HFFc6 (cell line): ENCODE results near the gene SRRM2. TPM values are rescaled to one million over a fixed set of nuclear protein-coding genes. Genes with fewer than 3 reads are reported as not detected.

Experiments
- DNase-seq: peaks from one replicate; pipeline ENCODE4 v3.0.0-alpha.2; 2018
- H3K27ac Mint-ChIP-seq: 2 replicates; pipeline ENCODE4 v1.8.0; 2020; ENCODE audit warnings: mild to moderate bottlenecking, mixed read lengths
- H3K27me3 Mint-ChIP-seq: 2 replicates; pipeline ENCODE4 v1.8.0; 2021; ENCODE audit warnings: mild to moderate bottlenecking, moderate library complexity, mixed read lengths; ENCODE audit not compliant: insufficient read depth
- H3K36me3 Mint-ChIP-seq: 2 replicates; pipeline ENCODE4 v1.8.0; 2021; ENCODE audit warnings: low read depth, mixed read lengths
- H3K4me1 Mint-ChIP-seq: 2 replicates; pipeline ENCODE4 v1.8.0; 2020; ENCODE audit warnings: low read depth, mixed read lengths
- H3K4me3 Mint-ChIP-seq: 2 replicates; pipeline ENCODE4 v1.8.0; 2020; ENCODE audit warnings: mild to moderate bottlenecking, moderate library complexity, mixed read lengths
- H3K9me3 Mint-ChIP-seq: 2 replicates; pipeline ENCODE4 v1.8.0; 2020; ENCODE audit warnings: mild to moderate bottlenecking, mixed read lengths
- total RNA-seq, 6 experiments: library from RNA; stranded (reverse); fragmentation: NEBNext Ultra II Directional; extraction: Animal tissue kit (Norgen Biotek cat#: 25700); gene quantifications; 2 replicates in 1 of 6; 3 replicates in 5 of 6; pipeline ENCODE4 v1.2.3, GENCODE V29; 2021
- TF ChIP-seq, protein P1 (sequence below): fragments of 200-600 bp; sonication (generic); IDR thresholded peaks from 2 replicates; pipeline ENCODE4 v1.5.0; 2021; ENCODE audit warnings: antibody characterized with exemption, mild to moderate bottlenecking

Gene SRRM2
- total RNA-seq, 6 experiments from 2014 or later, result 223 to 317 (median 269) TPM

DNA sequence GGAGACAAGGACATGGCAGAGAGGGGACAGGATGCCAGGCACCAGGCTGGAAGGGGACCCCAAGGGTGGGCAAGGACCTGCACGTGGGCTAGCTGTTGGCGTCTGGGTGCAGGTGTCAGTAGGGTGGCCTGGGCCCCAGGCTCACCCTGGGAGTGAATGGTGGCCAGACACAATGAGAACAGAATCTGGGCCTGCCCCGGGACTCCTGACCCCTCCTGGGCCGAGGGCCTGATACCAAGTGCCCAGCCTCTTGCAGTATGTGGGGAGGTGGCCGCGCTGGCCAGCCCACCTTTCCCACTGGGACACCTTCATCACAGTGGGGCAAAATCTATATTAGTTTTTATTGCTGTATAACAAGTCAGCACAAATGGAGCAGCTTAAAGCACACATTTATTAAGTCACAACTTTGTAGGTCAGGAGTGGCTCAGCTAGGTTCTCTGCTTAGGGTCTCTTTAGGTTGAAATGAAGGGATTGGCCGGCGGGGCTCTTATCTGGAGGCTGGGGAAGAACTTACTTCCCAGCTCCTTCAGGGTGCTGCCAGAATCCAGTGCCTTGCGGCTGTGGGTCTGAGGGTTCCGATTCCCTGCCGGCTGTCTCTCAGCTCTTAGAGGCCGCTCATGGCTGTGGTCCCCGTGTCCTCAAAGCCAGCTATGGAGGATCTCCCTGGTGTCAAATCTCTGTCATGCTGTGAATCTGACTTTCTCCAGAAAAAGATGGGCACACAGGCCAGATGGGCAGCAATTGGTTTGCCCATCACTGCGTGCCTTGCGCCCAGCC, 31.3 kb downstream of the SRRM2 start:
- Mint-ChIP-seq H3K9me3 (no peaks in the 10 kb centered on the region), H3K36me3 (no peaks in the 10 kb centered on the region), H3K4me1 (no peaks in the 10 kb centered on the region), H3K27ac (no peak overlapping the region), H3K4me3 (no peak overlapping the region), H3K27me3 (peaks cover 21% of the 10 kb centered on the region)
- TF ChIP-seq, protein P1, sequence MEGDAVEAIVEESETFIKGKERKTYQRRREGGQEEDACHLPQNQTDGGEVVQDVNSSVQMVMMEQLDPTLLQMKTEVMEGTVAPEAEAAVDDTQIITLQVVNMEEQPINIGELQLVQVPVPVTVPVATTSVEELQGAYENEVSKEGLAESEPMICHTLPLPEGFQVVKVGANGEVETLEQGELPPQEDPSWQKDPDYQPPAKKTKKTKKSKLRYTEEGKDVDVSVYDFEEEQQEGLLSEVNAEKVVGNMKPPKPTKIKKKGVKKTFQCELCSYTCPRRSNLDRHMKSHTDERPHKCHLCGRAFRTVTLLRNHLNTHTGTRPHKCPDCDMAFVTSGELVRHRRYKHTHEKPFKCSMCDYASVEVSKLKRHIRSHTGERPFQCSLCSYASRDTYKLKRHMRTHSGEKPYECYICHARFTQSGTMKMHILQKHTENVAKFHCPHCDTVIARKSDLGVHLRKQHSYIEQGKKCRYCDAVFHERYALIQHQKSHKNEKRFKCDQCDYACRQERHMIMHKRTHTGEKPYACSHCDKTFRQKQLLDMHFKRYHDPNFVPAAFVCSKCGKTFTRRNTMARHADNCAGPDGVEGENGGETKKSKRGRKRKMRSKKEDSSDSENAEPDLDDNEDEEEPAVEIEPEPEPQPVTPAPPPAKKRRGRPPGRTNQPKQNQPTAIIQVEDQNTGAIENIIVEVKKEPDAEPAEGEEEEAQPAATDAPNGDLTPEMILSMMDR, result no peak
- no peak for DNase-seq

GRCh38 chr16:2784358-2785100, 32.1 kb downstream of the SRRM2 start:
- TF ChIP-seq, protein P1, result no peak

DNA sequence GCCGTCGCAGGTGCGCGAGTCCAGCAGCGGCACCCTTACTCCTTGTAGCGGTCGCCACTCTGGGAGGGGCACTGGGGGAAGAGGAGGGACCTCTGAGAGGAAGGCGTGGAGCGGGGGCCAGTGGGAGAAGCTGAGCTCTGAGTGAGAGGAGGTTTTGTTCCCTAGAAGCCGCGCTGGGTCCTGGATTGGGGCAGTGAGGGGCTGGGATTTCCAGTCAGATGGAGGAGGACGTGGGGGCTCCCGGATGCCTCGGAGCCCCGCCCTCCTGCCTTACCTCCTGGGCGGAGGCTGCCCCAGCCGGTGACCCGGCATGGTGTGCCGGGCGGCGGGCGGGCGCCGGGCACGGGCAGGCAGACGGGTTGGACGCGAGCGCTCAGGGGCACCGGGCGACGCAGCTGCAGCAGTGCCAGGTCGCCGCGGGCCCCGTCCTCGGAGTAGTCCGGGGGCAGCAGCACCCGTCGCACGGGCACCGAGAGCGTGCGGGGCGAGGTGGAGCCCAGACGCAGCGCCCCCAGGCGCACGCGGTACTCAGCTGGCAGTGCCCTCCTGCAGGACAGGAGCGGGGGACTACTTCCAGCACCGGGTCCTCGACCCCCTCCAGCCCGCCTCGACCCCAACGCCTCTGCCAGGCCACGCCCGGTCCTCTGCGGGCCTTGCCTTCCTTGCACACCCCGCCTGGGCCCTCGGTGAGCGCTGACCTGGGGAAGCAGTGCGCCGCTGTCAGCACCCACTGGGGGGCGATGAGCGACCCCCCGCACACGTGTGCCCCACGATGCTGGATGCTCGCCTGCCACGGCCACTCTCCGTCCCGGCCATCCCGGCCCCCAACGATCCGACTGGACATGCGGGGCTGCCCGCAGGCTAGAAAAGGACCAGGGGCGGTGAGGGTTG, 32.9 kb downstream of the SRRM2 start:
- Mint-ChIP-seq H3K27me3 (peaks cover 33% of the 10 kb centered on the region), H3K27ac (no peak overlapping the region), H3K4me3 (no peak overlapping the region), H3K4me1 (no peaks in the 10 kb centered on the region), H3K36me3 (no peaks in the 10 kb centered on the region), H3K9me3 (no peaks in the 10 kb centered on the region)
- no peak for DNase-seq
- TF ChIP-seq, protein P1, result peak; percentile 35

More at GRCh38 chr16:2784358-2785100, 32.1 kb downstream of the SRRM2 start:
- H3K27ac Mint-ChIP-seq, result no peak overlapping the region
- peaks cover 27% of the 10 kb centered on the region for H3K27me3 Mint-ChIP-seq
- DNase-seq, result no peak
- H3K4me1 Mint-ChIP-seq, result no peaks in the 10 kb centered on the region
- no peaks in the 10 kb centered on the region for H3K36me3 Mint-ChIP-seq
- no peaks in the 10 kb centered on the region for H3K9me3 Mint-ChIP-seq
- no peak overlapping the region for H3K4me3 Mint-ChIP-seq

- Mint-ChIP-seq H3K4me3 (no peak overlapping the region), H3K9me3 (no peaks in the 10 kb centered on the region), H3K27me3 (peaks cover 42% of the 10 kb centered on the region), H3K4me1 (no peaks in the 10 kb centered on the region), H3K36me3 (no peaks in the 10 kb centered on the region), H3K27ac (no peak overlapping the region)
- TF ChIP-seq, protein P1, result no peak
- DNase-seq, result no peak
Measured at GRCh38 chr16:2786061-2786825, 33.8 kb downstream of the SRRM2 start.

DNA sequence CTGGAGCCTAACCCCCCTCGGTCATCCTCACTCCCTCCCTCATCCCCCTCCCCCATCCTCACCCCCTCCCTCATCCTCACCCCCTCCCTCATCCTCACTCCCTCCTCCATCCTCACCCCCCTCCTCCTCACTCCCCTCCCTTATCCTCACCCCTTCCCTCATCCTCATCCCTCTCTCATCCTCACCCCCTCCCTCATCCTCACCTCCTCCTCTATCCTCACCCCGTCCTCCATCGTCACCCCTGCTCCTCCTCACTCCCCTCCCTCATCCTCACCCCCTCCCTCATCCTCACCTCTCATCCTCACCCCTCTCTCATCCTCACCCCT, 34.4 kb downstream of the SRRM2 start:
- no peaks in the 10 kb centered on the region for H3K36me3 Mint-ChIP-seq
- DNase-seq, result no peak
- H3K27ac Mint-ChIP-seq, result no peak overlapping the region
- TF ChIP-seq, protein P1, result no peak
- no peaks in the 10 kb centered on the region for H3K9me3 Mint-ChIP-seq
- H3K4me1 Mint-ChIP-seq, result no peaks in the 10 kb centered on the region
- peaks cover 47% of the 10 kb centered on the region for H3K27me3 Mint-ChIP-seq
- H3K4me3 Mint-ChIP-seq, result no peak overlapping the region
